Measurements from ENCODE around the gene BICC1.

BICC1 gene

GRCh38 chr10:58727633-58728032, 215.0 kb downstream of the BICC1 start:
- no peak overlapping the region for H3K27ac ChIP-seq (replicated peaks)
- DNase-seq (ENCODE audit: low read depth in 1 of 2, low spot score in 1 of 2), result no peak

DNA sequence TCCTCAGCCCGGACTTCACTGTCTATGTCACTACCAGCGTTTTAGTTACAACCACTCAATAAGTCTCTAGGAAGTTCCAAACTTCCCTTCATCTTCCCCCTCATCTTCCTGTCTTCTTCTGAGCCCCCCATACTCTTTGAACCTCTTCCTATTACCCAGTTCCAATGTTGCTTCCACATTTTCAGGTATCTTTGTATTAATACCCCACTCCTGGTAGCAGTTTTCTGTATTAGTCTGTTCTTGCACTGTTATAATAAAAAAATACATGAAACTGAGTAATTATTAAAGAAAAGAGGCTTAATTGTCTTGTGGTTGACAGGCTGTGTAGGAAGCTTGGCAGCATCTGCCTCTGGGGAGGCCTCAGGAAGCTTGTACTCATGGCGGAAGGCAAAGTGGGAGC, 218.6 kb downstream of the BICC1 start:
- no peak for DNase-seq (ENCODE audit: low read depth in 1 of 2, low spot score in 1 of 2)
- no peak overlapping the region for H3K27ac ChIP-seq (replicated peaks)
- TF ChIP-seq REST (IDR thresholded peaks at IDR 0.05; ENCODE audit: insufficient replicate concordance, low read depth) (no peak), SPI1 (IDR thresholded peaks at IDR 0.05; ENCODE audit: borderline replicate concordance, low read depth) (no peak), POLR2AphosphoS5 (IDR thresholded peaks at IDR 0.05; ENCODE audit: low read depth) (no peak), GABPA (IDR thresholded peaks at IDR 0.05; ENCODE audit: low read depth) (no peak)
- TF ChIP-seq, protein P1, sequence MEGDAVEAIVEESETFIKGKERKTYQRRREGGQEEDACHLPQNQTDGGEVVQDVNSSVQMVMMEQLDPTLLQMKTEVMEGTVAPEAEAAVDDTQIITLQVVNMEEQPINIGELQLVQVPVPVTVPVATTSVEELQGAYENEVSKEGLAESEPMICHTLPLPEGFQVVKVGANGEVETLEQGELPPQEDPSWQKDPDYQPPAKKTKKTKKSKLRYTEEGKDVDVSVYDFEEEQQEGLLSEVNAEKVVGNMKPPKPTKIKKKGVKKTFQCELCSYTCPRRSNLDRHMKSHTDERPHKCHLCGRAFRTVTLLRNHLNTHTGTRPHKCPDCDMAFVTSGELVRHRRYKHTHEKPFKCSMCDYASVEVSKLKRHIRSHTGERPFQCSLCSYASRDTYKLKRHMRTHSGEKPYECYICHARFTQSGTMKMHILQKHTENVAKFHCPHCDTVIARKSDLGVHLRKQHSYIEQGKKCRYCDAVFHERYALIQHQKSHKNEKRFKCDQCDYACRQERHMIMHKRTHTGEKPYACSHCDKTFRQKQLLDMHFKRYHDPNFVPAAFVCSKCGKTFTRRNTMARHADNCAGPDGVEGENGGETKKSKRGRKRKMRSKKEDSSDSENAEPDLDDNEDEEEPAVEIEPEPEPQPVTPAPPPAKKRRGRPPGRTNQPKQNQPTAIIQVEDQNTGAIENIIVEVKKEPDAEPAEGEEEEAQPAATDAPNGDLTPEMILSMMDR (IDR thresholded peaks at IDR 0.05; ENCODE audit: insufficient read depth, low read length), result no peak
- H3K4me3 ChIP-seq (replicated peaks; ENCODE audit: insufficient read depth, low read length), result no peak overlapping the region
- no peaks in the 10 kb centered on the region for H3K27me3 ChIP-seq (ENCODE audit: insufficient read depth, poor library complexity, severe bottlenecking)

More at GRCh38 chr10:58727633-58728032, 215.0 kb downstream of the BICC1 start:
- no peak for TF ChIP-seq SPI1 (IDR thresholded peaks at IDR 0.05; ENCODE audit: borderline replicate concordance, low read depth)
- no peak for TF ChIP-seq REST (IDR thresholded peaks at IDR 0.05; ENCODE audit: insufficient replicate concordance, low read depth)
- no peak for TF ChIP-seq POLR2AphosphoS5 (IDR thresholded peaks at IDR 0.05; ENCODE audit: low read depth)
- TF ChIP-seq, protein P1 (IDR thresholded peaks at IDR 0.05; ENCODE audit: insufficient read depth, low read length), result no peak
- no peaks in the 10 kb centered on the region for H3K27me3 ChIP-seq (ENCODE audit: insufficient read depth, poor library complexity, severe bottlenecking)
- H3K4me3 ChIP-seq (replicated peaks; ENCODE audit: insufficient read depth, low read length), result no peak overlapping the region

- H3K4me3 ChIP-seq (replicated peaks; ENCODE audit: insufficient read depth, low read length), result no peak overlapping the region
- TF ChIP-seq REST (IDR thresholded peaks at IDR 0.05; ENCODE audit: insufficient replicate concordance, low read depth) (no peak), POLR2AphosphoS5 (IDR thresholded peaks at IDR 0.05; ENCODE audit: low read depth) (no peak), SPI1 (IDR thresholded peaks at IDR 0.05; ENCODE audit: borderline replicate concordance, low read depth) (no peak)
- H3K27me3 ChIP-seq (ENCODE audit: insufficient read depth, poor library complexity, severe bottlenecking), result no peaks in the 10 kb centered on the region
- no peak for DNase-seq (ENCODE audit: low read depth in 1 of 2, low spot score in 1 of 2)
- H3K27ac ChIP-seq (replicated peaks), result no peak overlapping the region
Measured at GRCh38 chr10:58733436-58733835, 220.8 kb downstream of the BICC1 start.

GRCh38 chr10:58734116-58734515, 221.4 kb downstream of the BICC1 start:
- Histone ChIP-seq H3K27me3 (ENCODE audit: insufficient read depth, poor library complexity, severe bottlenecking) (no peaks in the 10 kb centered on the region), H3K4me3 (replicated peaks; ENCODE audit: insufficient read depth, low read length) (no peak overlapping the region), H3K27ac (replicated peaks) (no peak overlapping the region)
- no peak for TF ChIP-seq POLR2AphosphoS5 (IDR thresholded peaks at IDR 0.05; ENCODE audit: low read depth)
- TF ChIP-seq, protein P1 (IDR thresholded peaks at IDR 0.05; ENCODE audit: insufficient read depth, low read length), result no peak
- TF ChIP-seq REST (IDR thresholded peaks at IDR 0.05; ENCODE audit: insufficient replicate concordance, low read depth), result no peak
- no peak for TF ChIP-seq SPI1 (IDR thresholded peaks at IDR 0.05; ENCODE audit: borderline replicate concordance, low read depth)
- no peak for TF ChIP-seq GABPA (IDR thresholded peaks at IDR 0.05; ENCODE audit: low read depth)
- no peak for DNase-seq (ENCODE audit: low read depth in 1 of 2, low spot score in 1 of 2)

All from HL-60 (cell line).